ENCODE measurements around the gene MCF2L.

MCF2L gene

GRCh38 chr13:113114511-113115362 lies 145.7 kb downstream of the MCF2L start:
- no peak for DNase-seq (ENCODE audit: low read depth)

- no peak for DNase-seq (ENCODE audit: low read depth)
These were observed 146.6 kb downstream of the MCF2L start for GRCh38 chr13:113115363-113116205.

DNA sequence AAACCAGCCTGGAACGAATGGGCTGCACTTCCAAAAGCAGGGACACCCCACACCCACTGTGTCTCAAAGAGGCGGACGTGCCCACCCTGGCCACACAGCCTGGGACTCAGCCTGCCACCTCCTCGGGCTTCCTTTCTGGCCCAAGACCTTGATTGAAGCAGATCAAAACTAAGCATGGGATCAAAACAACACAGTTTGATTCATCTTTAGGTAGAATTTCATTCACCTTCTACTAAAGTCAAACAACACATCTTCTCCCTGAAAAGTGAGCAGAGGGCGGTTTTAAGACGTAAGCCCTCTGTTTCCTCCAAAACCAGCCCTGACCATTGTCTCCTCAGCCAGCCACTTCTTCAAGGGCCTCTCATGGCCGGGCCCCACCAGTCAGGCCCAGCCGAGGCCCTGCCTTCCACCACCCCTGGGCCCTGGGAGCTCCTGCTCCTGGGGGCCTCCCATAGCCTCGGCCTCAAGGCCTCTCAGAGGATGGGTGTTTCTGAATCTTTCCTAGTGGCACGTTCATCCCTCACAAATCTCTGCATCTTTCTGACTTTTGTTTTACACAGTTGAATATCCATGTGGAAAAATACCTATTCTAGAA lies 147.3 kb downstream of the MCF2L start:
- DNase-seq (ENCODE audit: low read depth) = no peak

DNA sequence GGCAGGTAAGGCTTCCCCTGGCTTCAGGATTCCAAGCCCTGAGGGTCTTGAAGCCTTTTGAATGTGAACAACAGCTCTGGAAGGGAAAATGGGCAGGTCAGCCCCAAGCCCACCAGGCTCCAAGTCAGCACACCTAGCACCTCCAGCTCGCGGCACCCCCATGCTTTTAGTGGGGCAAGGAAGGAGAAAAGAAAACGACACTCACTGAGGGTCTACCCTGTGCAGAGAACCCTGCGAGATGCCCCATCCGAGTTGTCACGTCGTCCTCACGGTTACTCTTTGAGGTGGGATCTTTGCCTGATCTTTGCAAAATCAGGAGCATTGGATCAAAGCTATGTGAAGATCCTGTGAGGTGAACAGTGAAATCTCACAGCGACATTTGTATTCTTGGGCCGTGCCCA lies 147.9 kb downstream of the MCF2L start:
- no peak for DNase-seq (ENCODE audit: low read depth)

- DNase-seq (ENCODE audit: low read depth) = no peak
These were observed 148.4 kb downstream of the MCF2L start for GRCh38 chr13:113117335-113117872.

DNA sequence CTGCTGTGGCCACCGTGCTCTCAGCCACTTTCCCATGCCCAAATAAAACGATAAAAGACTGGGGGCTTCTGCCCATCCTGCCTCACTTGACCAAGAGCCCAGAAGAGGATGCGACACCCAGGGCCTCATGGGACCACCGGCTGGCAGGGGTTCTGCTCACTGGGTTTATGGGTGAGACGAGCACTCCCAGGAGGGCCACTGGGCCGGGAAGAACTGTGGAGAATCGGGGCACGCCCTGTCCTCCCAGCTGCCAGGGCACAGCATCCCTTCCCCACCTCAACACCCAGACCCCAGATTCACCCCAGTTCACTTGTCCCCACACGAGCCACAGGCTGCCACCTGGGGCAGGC lies 148.9 kb downstream of the MCF2L start:
- no peak for DNase-seq (ENCODE audit: low read depth)

DNA sequence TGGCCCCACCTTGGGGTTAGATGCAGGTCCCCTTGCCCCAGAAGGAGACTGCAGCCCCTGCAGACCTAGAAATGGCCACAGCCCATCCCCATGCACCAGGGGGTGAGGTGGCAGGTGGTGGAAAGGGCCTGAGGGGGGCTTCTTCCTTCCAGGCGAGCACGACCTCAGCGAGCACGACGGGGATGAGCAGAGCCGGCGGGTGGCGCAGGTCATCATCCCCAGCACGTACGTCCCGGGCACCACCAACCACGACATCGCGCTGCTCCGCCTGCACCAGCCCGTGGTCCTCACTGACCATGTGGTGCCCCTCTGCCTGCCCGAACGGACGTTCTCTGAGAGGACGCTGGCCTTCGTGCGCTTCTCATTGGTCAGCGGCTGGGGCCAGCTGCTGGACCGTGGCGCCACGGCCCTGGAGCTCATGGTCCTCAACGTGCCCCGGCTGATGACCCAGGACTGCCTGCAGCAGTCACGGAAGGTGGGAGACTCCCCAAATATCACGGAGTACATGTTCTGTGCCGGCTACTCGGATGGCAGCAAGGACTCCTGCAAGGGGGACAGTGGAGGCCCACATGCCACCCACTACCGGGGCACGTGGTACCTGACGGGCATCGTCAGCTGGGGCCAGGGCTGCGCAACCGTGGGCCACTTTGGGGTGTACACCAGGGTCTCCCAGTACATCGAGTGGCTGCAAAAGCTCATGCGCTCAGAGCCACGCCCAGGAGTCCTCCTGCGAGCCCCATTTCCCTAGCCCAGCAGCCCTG lies 149.4 kb downstream of the MCF2L start:
- no peak for DNase-seq (ENCODE audit: low read depth)

DNA sequence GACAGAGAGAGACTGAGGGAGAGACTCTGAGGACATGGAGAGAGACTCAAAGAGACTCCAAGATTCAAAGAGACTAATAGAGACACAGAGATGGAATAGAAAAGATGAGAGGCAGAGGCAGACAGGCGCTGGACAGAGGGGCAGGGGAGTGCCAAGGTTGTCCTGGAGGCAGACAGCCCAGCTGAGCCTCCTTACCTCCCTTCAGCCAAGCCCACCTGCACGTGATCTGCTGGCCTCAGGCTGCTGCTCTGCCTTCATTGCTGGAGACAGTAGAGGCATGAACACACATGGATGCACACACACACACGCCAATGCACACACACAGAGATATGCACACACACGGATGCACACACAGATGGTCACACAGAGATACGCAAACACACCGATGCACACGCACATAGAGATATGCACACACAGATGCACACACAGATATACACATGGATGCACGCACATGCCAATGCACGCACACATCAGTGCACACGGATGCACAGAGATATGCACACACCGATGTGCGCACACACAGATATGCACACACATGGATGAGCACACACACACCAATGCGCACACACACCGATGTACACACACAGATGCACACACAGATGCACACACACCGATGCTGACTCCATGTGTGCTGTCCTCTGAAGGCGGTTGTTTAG lies 150.3 kb downstream of the MCF2L start:
- no peak for DNase-seq (ENCODE audit: low read depth)

- no peak for DNase-seq (ENCODE audit: low read depth)
These were observed 150.8 kb downstream of the MCF2L start for GRCh38 chr13:113119822-113120189.

GRCh38 chr13:113120300-113121182 lies 151.5 kb downstream of the MCF2L start:
- no peak for DNase-seq (ENCODE audit: low read depth)

GRCh38 chr13:113121183-113121927 lies 152.3 kb downstream of the MCF2L start:
- DNase-seq (ENCODE audit: low read depth) = no peak

GRCh38 chr13:113121928-113122471 lies 153.0 kb downstream of the MCF2L start:
- DNase-seq (ENCODE audit: low read depth) = no peak

GRCh38 chr13:113122550-113123225 lies 153.7 kb downstream of the MCF2L start, which contains the start of gene F10:
TSS of gene F10 (plus strand) at chr13:113122799. CDS start at chr13:113122856, 57 bp downstream.
- DNase-seq (ENCODE audit: low read depth) = peak; percentile 47

DNA sequence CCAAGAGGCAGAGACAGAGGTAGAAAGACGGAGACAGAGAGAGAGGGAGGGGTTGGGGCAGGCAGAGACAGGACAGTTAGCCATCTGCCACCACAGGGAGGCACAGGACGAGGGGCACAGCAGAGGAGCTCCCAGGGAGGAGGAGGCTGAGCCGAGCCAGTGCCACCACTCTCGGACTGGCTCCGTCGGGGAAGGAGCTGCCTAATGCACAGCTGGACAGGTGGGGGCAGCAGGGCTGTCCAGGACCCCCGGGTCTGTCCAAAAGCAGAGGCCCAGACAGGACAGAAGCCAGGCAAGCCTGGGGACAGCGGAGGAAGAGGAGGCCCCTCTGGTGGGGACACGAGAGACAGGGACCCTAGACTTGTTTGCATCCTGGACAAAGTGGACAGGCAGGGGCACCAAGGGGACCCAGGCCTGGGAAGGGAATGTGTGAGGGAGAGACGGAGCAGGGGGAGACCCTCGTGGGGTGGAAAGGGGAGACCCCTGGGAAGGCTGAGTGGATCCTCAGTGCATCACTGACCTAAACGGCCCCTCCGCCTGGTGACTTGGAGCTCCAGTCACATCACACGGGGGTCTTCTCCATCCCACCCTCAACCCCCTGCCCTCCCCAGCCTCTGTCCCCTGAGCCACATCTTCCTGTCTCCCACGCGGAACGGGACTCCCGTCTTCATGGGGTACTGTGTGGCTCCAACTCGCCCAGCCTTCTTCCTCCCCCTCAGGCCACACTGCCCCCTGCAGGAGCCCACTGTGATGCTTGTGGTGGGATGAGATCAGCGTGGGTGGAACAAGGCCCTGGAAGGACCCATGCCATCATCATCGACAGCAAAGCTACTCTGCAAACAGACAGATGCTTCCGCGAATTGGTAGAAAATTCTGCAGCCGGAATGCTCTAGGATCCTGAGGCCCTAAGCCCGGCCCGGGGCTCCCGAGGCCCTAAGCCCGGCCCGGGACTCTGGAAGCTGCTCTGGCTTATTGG lies 154.5 kb downstream of the MCF2L start:
- DNase-seq (ENCODE audit: low read depth) = no peak

GRCh38 chr13:113124211-113124970 lies 155.4 kb downstream of the MCF2L start:
- DNase-seq (ENCODE audit: low read depth) = no peak

- no peak for DNase-seq (ENCODE audit: low read depth)
These were observed 156.7 kb downstream of the MCF2L start for GRCh38 chr13:113125506-113126264.
